ENCODE results near the gene ANKRD1. TPM values are rescaled to one million over a fixed set of nuclear protein-coding genes. Genes with fewer than 3 reads are reported as not detected.

The ANKRD1 gene
- total RNA-seq, 4 donors from 2014 or later, result not detected

- DNase-seq, result no peak
- H3K36me3 ChIP-seq, result no peaks in the 10 kb centered on the region
- no peaks in the 10 kb centered on the region for H3K4me1 ChIP-seq
- no peaks in the 10 kb centered on the region for H3K9me3 ChIP-seq
- no peak overlapping the region for H3K27ac ChIP-seq
- H3K4me3 ChIP-seq, result no peak overlapping the region
- TF ChIP-seq POLR2A (IDR thresholded peaks at IDR 0.05) (no peak), CTCF (IDR thresholded peaks at IDR 0.05) (no peak)
- no peaks in the 10 kb centered on the region for H3K27me3 ChIP-seq
These were observed 54.8 kb downstream of the ANKRD1 start for GRCh38 chr10:90866050-90866598.

GRCh38 chr10:90865401-90865800 lies 55.5 kb downstream of the ANKRD1 start:
- H3K4me3 ChIP-seq, result no peak overlapping the region
- H3K27ac ChIP-seq, result no peak overlapping the region
- no peaks in the 10 kb centered on the region for H3K9me3 ChIP-seq
- no peak for DNase-seq
- TF ChIP-seq CTCF (IDR thresholded peaks at IDR 0.05) (peak in 2 of 6 experiments; percentile 5 to 19), POLR2A (IDR thresholded peaks at IDR 0.05) (no peak)
- no peaks in the 10 kb centered on the region for H3K4me1 ChIP-seq
- no peaks in the 10 kb centered on the region for H3K27me3 ChIP-seq
- H3K36me3 ChIP-seq, result no peaks in the 10 kb centered on the region

- TF ChIP-seq POLR2A (IDR thresholded peaks at IDR 0.05), result no peak
- peak; percentile 22 to 52 (median 49) for TF ChIP-seq CTCF (IDR thresholded peaks at IDR 0.05)
These were observed 57.9 kb downstream of the ANKRD1 start for GRCh38 chr10:90862908-90863514.

More at GRCh38 chr10:90862908-90863514, 57.9 kb downstream of the ANKRD1 start:
- Histone ChIP-seq H3K9me3 (no peaks in the 10 kb centered on the region), H3K4me3 (no peak overlapping the region), H3K4me1 (no peaks in the 10 kb centered on the region), H3K27me3 (no peaks in the 10 kb centered on the region), H3K36me3 (no peaks in the 10 kb centered on the region), H3K27ac (no peak overlapping the region)
- no peak for DNase-seq

Small RNA genes lying within 50 kb of the gene (small RNA-seq; reads per million reads assigned to genes)
- gene RF00019, result 0 reads per million in 2 donors
- 0 reads per million in 2 donors for gene RNU6-740P

Other genes starting within 250 kb of the ANKRD1 start
- 1 to 10 TPM in 1 of 4 donors, under 1 TPM in 3; 0.35 to 9.1 (median 0.85) TPM for gene HTR7, start 63.0 kb downstream of the ANKRD1 start, total RNA-seq
- gene RPP30, start 49.1 kb downstream of the ANKRD1 start, total RNA-seq, result 10 to 100 TPM; 16.4 to 53.6 (median 19.6) TPM

All from Peyer's patch (tissue), 4 donors.